GM19468 (cell line): Measurements from ENCODE around the gene FZR1.
"Not testable (repeated sequence)": the region's sequence is repeated elsewhere in the genome, so short reads cannot be mapped to it uniquely, and the experiment has no call there.

Experiments used
- ATAC-seq: cut with Tn5 transposase; IDR thresholded peaks from one replicate; pipeline ENCODE4 v1.9.1; 2021; ENCODE audit warnings: mild to moderate bottlenecking, moderate library complexity, moderate number of reproducible peaks; ENCODE audit not compliant: unreplicated experiment; ENCODE audit errors: extremely low read depth

Gene FZR1

DNA sequence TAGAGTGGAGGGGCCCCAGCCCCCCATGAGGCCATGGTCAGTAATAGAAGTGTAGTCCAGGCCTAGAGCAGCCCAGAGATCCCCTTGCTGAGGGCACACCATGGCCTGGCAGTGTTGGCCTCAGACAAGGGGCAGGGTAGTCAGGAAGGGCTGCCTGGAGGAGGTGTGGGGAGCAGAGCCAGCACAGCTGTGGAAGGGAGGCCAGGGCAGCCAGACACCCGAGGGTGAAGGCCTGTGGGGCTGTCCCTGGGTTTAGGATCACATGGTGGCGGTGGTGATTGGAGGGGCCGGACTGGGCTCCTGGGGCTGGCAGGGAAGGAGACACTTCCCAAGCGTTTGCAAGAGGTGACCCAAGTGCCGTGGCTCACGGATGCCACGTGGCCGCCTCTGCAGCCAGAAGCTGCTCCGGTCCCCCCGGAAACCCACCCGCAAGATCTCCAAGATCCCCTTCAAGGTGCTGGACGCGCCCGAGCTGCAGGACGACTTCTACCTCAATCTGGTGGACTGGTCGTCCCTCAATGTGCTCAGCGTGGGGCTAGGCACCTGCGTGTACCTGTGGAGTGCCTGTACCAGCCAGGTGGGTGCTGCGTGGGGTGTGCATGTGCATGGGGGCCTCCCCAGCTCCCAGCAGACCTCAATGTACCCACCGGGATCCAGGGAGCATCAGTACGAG, 21.3 kb downstream of the FZR1 start:
- ATAC-seq: no peak

DNA sequence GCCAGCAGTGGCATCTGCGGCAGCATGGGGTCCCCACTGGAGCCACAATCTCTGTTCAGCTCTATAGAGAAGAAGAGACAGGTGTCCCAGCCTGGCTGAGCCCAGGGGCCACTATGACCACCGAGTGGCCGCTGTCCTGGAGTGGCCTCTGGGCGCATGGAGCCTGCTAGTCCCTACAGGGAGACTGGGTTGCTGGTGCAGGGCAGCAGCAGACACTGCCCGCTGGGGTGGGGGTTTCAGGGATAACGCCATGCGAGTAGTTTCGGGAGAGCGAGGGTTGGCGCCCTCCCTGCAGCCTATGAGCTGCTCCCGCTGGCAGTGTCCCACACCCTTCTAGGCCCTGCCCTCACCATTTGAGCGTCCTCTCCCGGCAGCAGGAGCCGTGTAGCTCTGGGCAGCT, 22.0 kb downstream of the FZR1 start:
- ATAC-seq: no peak

DNA sequence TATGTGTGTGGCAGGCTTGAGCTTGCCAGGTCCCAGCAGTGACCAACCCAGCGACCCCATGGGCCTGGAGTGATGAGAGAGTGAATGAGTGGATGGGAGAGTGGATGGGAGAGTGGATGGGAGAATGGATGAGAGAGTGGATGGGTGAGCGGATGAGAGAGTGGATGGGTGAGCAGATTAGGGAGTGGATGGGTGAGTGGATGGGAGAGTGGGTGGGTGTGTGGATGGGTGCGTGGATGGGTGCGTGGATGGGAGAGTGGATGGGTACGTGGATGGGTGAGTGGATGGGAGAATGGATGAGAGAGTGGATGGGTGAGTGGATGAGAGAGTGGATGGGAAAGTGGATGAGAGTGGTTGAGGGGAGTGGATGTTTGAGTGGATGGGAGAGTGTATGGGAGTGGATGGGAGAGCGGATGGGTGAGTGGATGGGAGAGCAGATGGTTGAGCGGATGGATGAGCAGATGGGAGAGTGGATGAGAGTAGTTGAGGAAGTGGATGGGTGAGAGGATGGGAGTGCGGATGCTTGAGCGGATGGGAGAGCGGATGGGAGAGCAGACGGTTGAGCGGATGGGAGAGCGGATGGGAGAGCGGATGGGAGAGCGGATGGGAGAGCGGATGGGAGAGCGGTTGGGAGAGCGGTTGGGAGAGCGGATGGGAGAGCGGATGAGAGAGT, 22.6 kb downstream of the FZR1 start:
- ATAC-seq: no peak

DNA sequence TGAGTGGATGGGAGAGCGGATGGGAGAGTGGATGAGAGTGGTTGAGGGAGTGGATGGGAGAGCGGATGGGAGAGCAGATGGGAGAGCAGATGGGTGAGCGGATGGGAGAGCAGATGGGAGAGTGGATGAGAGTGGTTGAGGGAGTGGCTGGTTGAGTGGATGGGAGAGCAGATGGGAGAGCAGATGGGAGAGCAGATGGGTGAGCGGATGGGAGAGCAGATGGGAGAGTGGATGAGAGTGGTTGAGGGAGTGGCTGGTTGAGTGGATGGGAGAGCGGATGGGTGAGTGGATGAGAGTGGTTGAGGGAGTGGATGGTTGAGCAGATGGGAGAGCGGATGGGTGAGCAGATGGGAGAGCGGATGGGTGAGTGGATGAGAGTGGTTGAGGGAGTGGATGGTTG, 23.2 kb downstream of the FZR1 start:
- ATAC-seq: not testable (repeated sequence)

DNA sequence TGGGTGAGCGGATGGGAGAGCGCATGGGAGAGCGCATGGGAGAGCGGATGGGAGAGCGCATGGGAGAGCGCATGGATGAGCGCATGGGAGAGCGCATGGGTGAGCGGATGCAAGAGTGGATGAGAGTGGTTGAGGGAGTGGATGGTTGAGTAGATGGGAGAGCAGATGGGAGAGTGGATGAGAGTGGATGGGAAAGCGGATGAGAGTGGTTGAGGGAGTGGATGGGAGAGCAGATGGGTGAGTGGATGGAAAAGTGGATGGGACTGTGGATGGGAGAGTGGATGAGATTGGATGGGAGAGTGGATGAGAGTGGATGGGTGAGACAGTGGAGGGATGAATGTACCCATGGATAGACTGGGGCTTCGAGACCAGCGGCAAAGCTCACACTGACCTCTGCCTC, 24.3 kb downstream of the FZR1 start:
- ATAC-seq: no peak

DNA sequence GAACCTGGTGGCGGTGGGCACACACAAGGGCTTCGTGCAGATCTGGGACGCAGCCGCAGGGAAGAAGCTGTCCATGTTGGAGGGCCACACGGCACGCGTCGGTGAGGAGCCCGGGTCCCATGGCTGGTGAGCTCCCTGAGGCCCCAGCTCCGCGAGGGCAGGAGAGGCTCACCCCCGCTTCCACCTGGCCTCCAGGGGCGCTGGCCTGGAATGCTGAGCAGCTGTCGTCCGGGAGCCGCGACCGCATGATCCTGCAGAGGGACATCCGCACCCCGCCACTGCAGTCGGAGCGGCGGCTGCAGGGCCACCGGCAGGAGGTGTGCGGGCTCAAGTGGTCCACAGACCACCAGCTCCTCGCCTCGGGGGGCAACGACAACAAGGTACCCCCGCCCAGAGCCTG, 25.6 kb downstream of the FZR1 start:
- ATAC-seq: no peak

DNA sequence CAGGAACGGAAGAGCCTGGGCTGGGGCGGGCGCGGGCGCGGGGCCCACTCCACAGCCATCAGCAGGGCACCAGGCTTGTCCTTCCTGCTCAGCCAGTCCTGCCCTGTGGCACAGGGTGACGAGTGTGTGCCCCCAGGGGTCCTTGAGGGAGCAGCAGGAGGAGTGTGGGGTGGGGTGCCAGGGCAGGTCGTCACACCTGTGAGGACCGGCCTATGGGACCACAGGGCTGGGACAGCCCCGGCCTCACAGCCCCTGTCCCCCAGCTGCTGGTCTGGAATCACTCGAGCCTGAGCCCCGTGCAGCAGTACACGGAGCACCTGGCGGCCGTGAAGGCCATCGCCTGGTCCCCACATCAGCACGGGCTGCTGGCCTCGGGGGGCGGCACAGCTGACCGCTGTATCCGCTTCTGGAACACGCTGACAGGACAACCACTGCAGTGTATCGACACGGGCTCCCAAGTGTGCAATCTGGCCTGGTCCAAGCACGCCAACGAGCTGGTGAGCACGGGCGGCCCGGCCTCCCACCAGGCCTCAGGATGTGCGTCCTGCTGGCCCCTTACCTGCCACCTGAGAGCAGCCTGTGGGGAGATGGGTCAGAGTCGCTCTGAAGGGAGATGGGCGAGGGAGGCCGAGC, 26.2 kb downstream of the FZR1 start:
- ATAC-seq: no peak

DNA sequence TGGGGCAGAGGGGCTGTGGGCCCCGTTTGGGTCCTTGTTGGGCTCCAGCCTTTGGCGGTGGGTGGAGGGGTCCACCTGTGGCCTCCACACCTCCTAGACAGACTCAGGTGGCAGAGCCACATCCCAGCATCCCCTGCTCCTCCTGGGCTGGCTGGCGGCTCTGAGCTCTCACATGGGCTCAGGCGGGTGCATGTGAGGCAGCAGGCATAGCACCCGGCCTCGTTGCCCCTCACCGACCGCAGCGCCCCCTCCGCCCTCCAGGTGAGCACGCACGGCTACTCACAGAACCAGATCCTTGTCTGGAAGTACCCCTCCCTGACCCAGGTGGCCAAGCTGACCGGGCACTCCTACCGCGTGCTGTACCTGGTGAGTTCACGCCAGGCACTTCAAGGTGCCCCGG, 26.9 kb downstream of the FZR1 start:
- ATAC-seq: no peak

DNA sequence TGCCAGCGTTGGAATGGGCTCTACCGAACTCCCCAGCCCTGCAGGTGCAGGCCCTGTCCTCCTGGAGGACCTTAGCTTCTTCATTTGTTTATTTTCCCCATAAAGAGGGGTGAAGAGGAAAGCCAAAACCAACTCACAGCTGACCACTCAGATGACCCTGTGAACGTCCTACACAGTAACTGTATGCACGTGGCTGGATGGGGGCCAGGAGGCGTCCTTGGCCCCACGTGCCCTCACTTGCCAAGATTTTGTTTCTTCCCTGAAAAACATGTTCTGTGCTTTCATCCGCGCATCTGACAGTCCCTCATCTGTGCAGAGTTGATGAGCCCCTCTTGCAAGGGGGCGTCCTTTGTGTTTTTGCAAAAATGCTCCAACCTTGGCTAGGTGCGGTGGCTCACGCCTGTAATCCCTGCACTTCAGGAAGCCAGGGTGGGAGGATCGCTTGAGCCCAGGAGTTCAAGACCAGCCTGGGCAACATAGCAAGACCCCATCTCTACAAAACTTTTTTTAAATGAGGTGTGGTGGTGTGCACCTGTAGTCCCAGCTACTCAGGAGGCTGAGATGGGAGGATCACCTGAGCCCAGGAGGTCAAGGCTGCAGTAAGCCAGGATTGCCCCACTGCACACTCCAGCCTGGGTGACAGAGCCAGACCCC, 27.6 kb downstream of the FZR1 start:
- no peak for ATAC-seq

DNA sequence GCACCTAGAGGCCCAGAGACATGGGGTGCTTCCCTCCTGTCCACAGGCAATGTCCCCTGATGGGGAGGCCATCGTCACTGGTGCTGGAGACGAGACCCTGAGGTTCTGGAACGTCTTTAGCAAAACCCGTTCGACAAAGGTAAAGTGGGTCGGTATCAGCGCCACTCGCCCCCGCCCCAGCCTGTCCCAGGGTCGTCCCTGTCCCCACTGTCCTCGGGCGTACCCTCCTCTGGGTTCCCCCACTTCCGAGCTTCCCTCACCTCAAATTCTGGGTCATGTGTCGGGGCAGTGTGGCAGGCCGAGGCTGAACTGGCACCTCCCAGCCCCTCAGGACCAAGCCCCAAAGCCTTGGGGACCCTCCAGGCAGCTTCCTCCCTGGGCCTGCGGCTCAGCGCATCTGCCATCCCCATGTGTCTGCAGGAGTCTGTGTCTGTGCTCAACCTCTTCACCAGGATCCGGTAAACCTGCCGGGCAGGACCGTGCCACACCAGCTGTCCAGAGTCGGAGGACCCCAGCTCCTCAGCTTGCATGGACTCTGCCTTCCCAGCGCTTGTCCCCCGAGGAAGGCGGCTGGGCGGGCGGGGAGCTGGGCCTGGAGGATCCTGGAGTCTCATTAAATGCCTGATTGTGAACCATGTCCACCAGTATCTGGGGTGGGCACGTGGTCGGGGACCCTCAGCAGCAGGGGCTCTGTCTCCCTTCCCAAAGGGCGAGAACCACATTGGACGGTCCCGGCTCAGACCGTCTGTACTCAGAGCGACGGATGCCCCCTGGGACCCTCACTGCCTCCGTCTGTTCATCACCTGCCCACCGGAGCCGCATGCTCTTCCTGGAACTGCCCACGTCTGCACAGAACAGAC, 28.5 kb downstream of the FZR1 start:
- no peak for ATAC-seq

DNA sequence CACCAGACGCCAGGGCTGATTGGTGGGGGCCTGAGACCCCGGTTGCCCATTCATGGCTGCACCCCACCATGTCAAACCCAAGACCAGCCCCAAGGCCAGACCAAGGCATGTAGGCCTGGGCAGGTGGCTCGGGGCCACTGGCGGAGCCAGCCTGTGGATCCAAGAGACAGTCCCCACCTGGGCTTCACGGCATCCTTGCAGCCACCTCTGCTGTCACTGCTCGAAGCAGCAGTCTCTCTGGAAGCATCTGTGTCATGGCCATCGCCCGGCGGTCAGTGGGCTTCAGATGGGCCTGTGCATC, 29.1 kb downstream of the FZR1 start:
- no peak for ATAC-seq

DNA sequence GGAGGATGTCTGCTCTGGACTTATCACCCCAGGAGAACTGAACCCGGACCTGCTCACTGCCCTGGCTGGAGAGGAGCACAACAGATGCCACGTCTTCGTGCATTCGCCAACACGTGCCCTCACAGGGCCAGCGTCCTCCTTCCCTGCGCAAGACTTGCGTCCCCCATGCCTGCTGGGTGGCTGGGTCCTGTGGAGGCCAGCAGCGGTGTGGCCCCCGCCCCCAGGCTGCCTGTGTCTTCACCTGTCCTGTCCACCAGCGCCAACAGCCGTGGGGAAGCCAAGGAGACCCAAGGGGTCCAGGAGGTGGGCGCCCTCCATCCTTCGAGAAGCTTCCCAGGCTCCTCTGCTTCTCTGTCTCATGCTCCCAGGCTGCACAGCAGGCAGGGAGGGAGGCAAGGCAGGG, 29.5 kb downstream of the FZR1 start:
- ATAC-seq: no peak

DNA sequence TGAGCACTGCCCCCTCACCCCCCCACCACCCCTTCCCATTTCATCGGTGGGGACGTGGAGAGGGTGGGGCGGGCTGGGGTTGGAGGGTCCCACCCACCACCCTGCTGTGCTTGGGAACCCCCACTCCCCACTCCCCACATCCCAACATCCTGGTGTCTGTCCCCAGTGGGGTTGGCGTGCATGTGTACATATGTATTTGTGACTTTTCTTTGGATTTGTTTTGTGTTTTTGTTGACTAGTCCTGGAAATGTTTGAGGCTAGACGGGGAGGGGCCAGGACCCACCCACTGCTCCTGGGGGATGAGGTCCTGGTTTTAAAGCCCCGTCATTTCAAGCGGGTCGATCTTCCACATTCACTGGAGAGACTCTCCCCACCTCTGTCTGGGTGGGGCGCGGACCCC, 29.9 kb downstream of the FZR1 start:
- ATAC-seq: no peak

DNA sequence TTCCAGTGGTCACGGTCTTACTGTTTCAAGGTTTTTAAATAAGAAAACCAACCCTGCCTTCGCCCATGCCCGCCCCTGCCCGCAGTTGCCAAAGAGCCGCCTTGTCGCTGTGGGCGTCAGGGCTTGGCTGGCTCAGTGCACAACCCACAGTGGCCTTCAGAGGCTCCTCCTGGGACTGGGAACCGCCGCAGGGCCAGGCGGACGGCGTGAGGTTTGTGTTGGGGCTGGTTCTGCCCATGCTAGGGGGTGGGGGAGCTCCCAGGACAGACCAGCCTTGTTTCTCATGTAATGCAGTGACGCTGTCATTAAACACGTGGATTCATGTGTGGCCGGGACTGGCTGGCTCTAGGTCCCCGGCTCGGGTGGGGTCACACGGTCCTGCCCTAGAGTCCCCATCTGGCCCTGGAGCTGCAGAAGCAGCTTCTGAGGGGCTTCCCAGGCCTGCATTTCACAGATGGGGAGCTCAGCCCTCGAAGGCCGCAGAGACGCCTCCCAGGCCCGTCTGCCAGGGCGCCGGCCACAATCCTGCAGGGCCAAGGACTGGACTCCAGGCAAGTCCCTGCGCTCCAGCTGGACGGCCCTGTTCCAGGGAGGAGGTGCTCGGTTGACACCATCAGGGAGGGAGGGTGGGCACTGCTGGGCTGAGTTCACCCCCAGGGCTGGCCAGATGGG, 30.5 kb downstream of the FZR1 start:
- no peak for ATAC-seq

DNA sequence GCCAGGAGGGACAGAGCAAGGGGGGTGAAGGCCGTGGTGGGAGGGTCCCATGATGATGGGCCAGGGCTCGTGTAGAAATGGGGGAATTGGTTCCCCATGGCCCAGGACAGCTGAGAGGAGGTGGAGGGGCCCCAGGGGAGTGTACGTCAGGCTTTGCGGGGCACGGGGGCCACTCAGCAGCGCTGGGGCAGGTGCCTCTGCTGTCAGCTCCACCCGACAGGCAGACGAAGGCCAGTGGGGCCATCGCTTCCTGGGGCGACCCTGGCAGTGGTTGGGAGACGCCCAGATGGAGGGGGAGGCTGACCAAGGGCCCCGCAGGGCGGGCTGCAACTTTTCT, 31.0 kb downstream of the FZR1 start:
- no peak for ATAC-seq

DNA sequence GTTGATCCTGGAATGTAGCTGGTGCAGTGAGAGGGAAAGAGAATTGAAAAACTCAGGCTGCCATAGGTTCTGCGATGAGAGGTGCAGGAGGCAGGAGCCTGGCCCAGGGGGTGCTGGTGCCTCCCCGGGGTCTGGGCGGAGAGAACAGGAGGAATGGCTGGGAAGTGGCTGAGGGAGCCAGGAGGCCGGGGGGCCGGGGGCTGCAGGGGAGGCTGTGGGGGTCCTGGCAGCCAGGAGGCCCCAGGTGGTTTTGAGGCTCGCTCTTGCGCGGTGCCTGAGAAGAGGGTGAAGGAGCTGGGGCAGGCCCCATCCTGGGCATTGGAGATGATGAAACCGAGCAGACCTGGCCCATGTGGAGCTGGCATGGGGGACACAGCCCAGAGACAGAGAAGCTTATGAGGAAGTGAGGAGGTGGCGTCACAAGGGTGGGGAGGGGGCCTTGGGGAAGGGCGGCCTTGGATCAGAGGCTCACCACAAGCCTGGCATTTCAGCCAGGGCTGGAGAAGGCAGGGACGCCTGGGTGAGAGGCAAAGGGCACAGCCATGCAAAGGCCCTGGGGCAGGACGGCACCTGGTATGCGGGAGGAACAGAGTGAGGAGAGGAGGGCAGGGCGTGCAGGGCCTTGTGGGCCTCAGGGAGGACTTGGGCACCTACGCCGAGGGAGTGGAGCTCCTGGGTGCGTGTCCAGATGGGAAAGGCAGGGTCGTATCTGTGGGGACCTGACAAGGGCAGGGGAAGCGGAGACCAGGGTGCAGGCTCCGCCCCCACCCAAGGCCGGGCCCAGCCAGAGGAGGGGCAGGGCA, 31.5 kb downstream of the FZR1 start:
- ATAC-seq: no peak

DNA sequence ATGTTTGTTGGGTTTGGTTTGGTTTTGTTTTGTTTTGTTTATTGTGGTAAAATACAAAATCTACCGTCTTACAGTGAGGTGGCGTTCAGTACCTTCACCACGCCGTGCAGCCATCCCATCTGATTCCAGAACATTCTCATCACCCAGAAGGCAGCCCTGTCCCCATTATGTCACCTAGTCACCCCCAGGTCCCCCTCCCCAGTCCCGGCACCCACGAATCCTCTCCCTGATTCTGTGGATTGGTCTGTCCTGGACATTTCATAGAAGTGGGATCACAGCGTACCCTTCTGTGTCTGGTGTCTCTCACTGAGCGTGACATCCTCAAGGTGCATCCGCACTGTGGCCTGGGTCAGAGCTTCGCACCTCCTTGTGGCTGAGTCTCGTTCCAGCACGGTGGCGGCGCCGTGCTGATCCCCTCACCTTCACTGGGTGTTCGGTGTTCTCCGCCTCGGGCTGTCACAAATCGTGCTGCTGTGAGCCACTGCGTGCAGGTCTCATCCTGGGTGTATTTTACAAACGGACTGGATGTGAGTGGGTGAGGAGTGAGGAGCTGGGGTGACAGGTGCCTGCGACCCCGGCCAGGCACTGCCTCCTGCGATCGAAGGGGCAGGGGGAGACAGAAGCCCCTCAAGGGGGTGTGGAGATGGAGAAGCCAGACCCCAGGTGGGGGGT, 32.3 kb downstream of the FZR1 start:
- ATAC-seq: no peak

DNA sequence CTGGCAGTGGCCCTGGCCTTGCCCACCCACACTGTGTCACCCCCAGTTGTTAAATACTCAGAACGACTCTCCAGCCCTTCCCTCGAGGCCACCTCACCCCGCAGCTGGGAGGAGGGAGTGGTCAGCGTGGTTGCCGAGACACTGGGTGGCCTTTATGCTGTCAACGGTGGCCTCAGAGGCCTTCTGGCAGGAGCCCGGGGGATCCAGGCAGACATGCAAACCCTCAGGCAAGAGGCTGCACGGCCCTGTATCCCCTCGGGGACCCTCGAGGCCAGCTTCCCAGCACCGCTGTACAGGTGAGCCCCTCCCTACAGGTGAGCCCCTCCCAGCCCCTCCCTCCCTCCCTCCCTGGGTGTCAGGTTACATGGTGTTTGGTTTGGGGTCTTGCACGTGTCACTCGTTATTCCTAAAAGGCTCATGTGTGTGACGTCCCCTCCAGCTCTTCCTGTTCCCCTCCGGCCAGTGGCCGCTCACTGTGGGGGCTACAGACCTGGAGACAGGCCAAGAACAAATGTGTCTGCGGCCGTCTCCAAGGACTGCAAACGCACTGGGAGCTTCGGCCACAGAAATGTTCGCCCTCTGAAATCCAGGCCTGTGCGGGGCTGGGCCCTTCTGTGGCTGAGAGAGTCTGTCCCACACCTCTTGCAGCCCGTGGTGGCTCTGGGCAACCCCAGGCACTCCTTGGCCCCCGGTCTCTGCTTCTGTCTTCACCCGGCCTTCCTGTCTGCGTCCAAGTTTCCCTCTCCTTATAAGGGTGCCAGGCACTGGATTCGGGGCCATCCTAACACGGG, 33.0 kb downstream of the FZR1 start, which contains the start of gene TEKTIP1:
TSS of gene TEKTIP1 (plus strand) at position 210 of the 791 bp plus-strand sequence. CDS start at position 214, 4 bp downstream.
- no peak for ATAC-seq
